ENCODE data around the gene IDH3B.

- TF ChIP-seq, protein P1, sequence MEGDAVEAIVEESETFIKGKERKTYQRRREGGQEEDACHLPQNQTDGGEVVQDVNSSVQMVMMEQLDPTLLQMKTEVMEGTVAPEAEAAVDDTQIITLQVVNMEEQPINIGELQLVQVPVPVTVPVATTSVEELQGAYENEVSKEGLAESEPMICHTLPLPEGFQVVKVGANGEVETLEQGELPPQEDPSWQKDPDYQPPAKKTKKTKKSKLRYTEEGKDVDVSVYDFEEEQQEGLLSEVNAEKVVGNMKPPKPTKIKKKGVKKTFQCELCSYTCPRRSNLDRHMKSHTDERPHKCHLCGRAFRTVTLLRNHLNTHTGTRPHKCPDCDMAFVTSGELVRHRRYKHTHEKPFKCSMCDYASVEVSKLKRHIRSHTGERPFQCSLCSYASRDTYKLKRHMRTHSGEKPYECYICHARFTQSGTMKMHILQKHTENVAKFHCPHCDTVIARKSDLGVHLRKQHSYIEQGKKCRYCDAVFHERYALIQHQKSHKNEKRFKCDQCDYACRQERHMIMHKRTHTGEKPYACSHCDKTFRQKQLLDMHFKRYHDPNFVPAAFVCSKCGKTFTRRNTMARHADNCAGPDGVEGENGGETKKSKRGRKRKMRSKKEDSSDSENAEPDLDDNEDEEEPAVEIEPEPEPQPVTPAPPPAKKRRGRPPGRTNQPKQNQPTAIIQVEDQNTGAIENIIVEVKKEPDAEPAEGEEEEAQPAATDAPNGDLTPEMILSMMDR (IDR thresholded peaks at IDR 0.05; ENCODE audit: poor library complexity) = no peak
- TF ChIP-seq EZH2 (IDR thresholded peaks at IDR 0.05; ENCODE audit: borderline replicate concordance) = no peak
Observed at GRCh38 chr20:2698912-2699311, 34.9 kb upstream of the IDH3B start.

Data from hepatocyte (in vitro differentiated cells).